HEK293T (cell line): ENCODE results near the gene DBP.

Experiments used
- ARNT ChIP-seq: fragments of 450-650 bp; IDR thresholded peaks from 2 replicates; pipeline ENCODE4 v1.6.1; 2017; ENCODE audit warnings: mild to moderate bottlenecking
- CTBP1 ChIP-seq: fragments of 450-650 bp; IDR thresholded peaks from 2 replicates; pipeline ENCODE4 v1.6.1; 2016; ENCODE audit warnings: borderline replicate concordance
- FOXA1 ChIP-seq: fragments of 450-650 bp; IDR thresholded peaks from 2 replicates; pipeline ENCODE4 v1.6.1; 2016; ENCODE audit warnings: mild to moderate bottlenecking
- NFRKB ChIP-seq: fragments of 450-650 bp; IDR thresholded peaks from 2 replicates; pipeline ENCODE4 v1.6.1; 2016; ENCODE audit warnings: mild to moderate bottlenecking, moderate library complexity
- SP1 ChIP-seq: fragments of 450-650 bp; IDR thresholded peaks from 2 replicates; pipeline ENCODE4 v1.6.1; 2017
- SUZ12 ChIP-seq: fragments of 450-650 bp; IDR thresholded peaks from 2 replicates; pipeline ENCODE4 v1.6.1; 2016; ENCODE audit warnings: mild to moderate bottlenecking
- ZNF384 ChIP-seq: fragments of 450-650 bp; IDR thresholded peaks from 2 replicates; pipeline ENCODE4 v1.6.1; 2016

DNA sequence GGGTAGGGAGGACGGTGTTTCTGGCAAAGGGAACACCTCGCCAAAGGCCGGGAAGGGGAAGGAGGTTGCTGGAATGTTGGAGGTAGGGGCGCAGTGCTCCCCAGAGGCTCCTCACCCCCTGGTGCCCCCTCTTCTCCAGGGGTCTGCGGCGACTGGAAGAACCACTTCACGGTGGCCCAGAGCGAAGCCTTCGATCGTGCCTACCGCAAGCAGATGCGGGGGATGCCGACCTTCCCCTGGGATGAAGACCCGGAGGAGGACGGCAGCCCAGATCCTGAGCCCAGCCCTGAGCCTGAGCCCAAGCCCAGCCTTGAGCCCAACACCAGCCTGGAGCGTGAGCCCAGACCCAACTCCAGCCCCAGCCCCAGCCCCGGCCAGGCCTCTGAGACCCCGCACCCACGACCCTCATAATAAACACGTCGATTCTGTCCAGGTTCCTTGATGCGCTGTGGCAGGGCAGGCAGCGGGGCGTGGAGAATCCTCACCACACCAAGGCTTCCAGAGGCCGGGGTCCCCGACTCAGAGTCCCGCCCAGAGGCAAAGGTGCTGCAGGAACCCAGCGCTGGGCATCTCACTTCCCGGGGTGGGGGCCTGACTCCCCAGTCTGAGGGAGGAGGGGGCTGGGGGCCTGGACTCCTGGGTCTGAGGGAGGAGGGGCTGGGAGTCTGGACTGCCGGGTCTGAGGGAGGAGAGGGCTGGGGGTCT, 38.0 kb downstream of the DBP start:
- TF ChIP-seq SUZ12 (no peak), ZNF384 (no peak), NFRKB (no peak), CTBP1 (no peak), ARNT (no peak), SP1 (no peak), FOXA1 (no peak)
